ENCODE measurements around the gene UVSSA. TPM values are rescaled to one million over a fixed set of nuclear protein-coding genes. Genes with fewer than 3 reads are reported as not detected.
A peak's percentile ranks its signal among the peaks of the same experiment; 100 is the strongest.

UVSSA gene
- total RNA-seq, 2 donors from 2014 or later, result 50.4 to 61.6 TPM

GRCh38 chr4:1376391-1376840, 29.4 kb downstream of the UVSSA start:
- H3K36me3 ChIP-seq (ENCODE audit: control insufficient read depth, insufficient read depth, low read length), result peaks cover 1% of the 10 kb centered on the region
- no peaks in the 10 kb centered on the region for H3K4me1 Mint-ChIP-seq
- H3K36me3 Mint-ChIP-seq (ENCODE audit: low read depth), result peaks cover 15% of the 10 kb centered on the region
- DNase-seq, result peak; percentile 32
- no peaks in the 10 kb centered on the region for H3K27me3 Mint-ChIP-seq (ENCODE audit: insufficient read depth)
- no peaks in the 10 kb centered on the region for H3K4me1 ChIP-seq (ENCODE audit: control insufficient read depth, insufficient read depth, low read length)
- no peak overlapping the region for H3K27ac Mint-ChIP-seq
- 87 to 94% methylated on average over 13 to 23 of the region's 23 CpGs for WGBS, 2 experiments (ENCODE audit: insufficient coverage in 1 of 2, insufficient read length in 1 of 2)
- no peak overlapping the region for H3K27ac ChIP-seq (ENCODE audit: low read depth, low read length)
- H3K27me3 ChIP-seq (ENCODE audit: control insufficient read depth, insufficient read depth, low read length, poor library complexity, severe bottlenecking), result no peaks in the 10 kb centered on the region
- H3K9ac ChIP-seq (ENCODE audit: extremely low read depth, low read length, poor library complexity, severe bottlenecking), result no peak overlapping the region
- H3K9me3 ChIP-seq (ENCODE audit: control insufficient read depth, low read length), result no peaks in the 10 kb centered on the region
- no peak for TF ChIP-seq CTCF (conservative IDR thresholded peaks at IDR 0.05)
- H3K4me3 Mint-ChIP-seq, result no peak overlapping the region
- no peak overlapping the region for H3K4me3 ChIP-seq (ENCODE audit: low read length)
- no peaks in the 10 kb centered on the region for H3K9me3 Mint-ChIP-seq

GRCh38 chr4:1376841-1377605, 30.0 kb downstream of the UVSSA start:
- H3K36me3 ChIP-seq (ENCODE audit: control insufficient read depth, insufficient read depth, low read length), result no peaks in the 10 kb centered on the region
- DNase-seq, result peak; percentile 70
- no peaks in the 10 kb centered on the region for H3K9me3 ChIP-seq (ENCODE audit: control insufficient read depth, low read length)
- no peaks in the 10 kb centered on the region for H3K27me3 ChIP-seq (ENCODE audit: control insufficient read depth, insufficient read depth, low read length, poor library complexity, severe bottlenecking)
- no peak overlapping the region for H3K27ac Mint-ChIP-seq
- 91 to 98% methylated on average over 14 to 32 of the region's 32 CpGs for WGBS, 2 experiments (ENCODE audit: insufficient coverage in 1 of 2, insufficient read length in 1 of 2)
- no peak overlapping the region for H3K4me3 Mint-ChIP-seq
- H3K9me3 Mint-ChIP-seq, result no peaks in the 10 kb centered on the region
- TF ChIP-seq CTCF (conservative IDR thresholded peaks at IDR 0.05), result peak; percentile 57
- H3K9ac ChIP-seq (ENCODE audit: extremely low read depth, low read length, poor library complexity, severe bottlenecking), result no peak overlapping the region
- no peaks in the 10 kb centered on the region for H3K27me3 Mint-ChIP-seq (ENCODE audit: insufficient read depth)
- H3K4me1 ChIP-seq (ENCODE audit: control insufficient read depth, insufficient read depth, low read length), result no peaks in the 10 kb centered on the region
- H3K36me3 Mint-ChIP-seq (ENCODE audit: low read depth), result peaks cover 11% of the 10 kb centered on the region
- no peaks in the 10 kb centered on the region for H3K4me1 Mint-ChIP-seq
- H3K4me3 ChIP-seq (ENCODE audit: low read length), result no peak overlapping the region
- no peak overlapping the region for H3K27ac ChIP-seq (ENCODE audit: low read depth, low read length)

DNA sequence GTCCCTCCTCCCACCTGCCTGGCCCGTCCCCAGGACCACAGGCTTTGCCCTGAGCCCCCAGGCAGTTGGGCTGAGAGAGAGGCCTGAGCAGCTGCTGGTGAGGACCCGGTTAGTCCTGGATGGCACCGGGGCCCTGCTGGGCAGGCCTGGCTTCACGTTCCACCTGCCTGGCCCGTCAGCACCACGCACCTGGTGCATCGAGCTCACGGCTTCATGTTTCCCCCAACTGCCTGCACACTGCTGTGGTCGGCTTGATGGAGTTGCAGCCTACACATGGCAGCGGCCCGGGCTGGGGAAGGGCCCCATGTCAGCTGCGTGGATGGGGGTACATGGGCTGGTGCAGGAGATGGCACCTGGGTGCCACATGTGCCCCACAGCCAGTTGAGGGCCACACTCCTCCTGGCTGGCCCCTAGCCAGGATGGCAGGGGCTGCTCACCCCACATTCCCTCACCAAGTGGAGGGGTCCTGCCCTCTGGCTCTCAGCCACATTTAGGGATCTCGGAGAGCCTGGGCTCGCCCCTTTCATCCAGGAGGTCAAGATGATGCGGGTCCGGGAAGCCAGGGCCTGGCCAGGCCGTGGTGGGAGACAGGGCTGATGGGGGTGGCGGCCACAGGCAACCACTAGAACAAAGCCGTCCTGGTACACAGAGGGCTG, 30.7 kb downstream of the UVSSA start:
- Histone ChIP-seq H3K36me3 (ENCODE audit: control insufficient read depth, insufficient read depth, low read length) (no peaks in the 10 kb centered on the region), H3K9ac (ENCODE audit: extremely low read depth, low read length, poor library complexity, severe bottlenecking) (no peak overlapping the region), H3K27me3 (ENCODE audit: control insufficient read depth, insufficient read depth, low read length, poor library complexity, severe bottlenecking) (no peaks in the 10 kb centered on the region), H3K4me3 (ENCODE audit: low read length) (no peak overlapping the region), H3K9me3 (ENCODE audit: control insufficient read depth, low read length) (no peaks in the 10 kb centered on the region), H3K4me1 (ENCODE audit: control insufficient read depth, insufficient read depth, low read length) (no peaks in the 10 kb centered on the region), H3K27ac (ENCODE audit: low read depth, low read length) (no peak overlapping the region)
- no peak for TF ChIP-seq CTCF (conservative IDR thresholded peaks at IDR 0.05)
- Mint-ChIP-seq H3K36me3 (ENCODE audit: low read depth) (peaks cover 4% of the 10 kb centered on the region), H3K4me3 (no peak overlapping the region), H3K27ac (no peak overlapping the region), H3K9me3 (no peaks in the 10 kb centered on the region), H3K4me1 (no peaks in the 10 kb centered on the region), H3K27me3 (ENCODE audit: insufficient read depth) (no peaks in the 10 kb centered on the region)
- WGBS, 2 experiments (ENCODE audit: insufficient coverage in 1 of 2, insufficient read length in 1 of 2), result 93 to 94% methylated on average over 13 to 19 of the region's 19 CpGs
- DNase-seq, result peak; percentile 35
